Activated T-cell treated with anti-CD3 and anti-CD28 coated beads, Interleukin-2, amount 50 U/mL, for 24 hours (primary cell): ENCODE data around the gene NQO2.
"Not testable (repeated sequence)": the region's sequence is repeated elsewhere in the genome, so short reads cannot be mapped to it uniquely, and the experiment has no call there.

ENCODE experiments used
- DNase-seq: peaks from one replicate; pipeline ENCODE4 v3.0.0-alpha.2; 2020
- H3K27ac Mint-ChIP-seq: 2 replicates; pipeline ENCODE4 v1.8.0; 2020; ENCODE audit warnings: mild to moderate bottlenecking, mixed read lengths
- H3K27me3 Mint-ChIP-seq: 2 replicates; pipeline ENCODE4 v1.8.0; 2020; ENCODE audit warnings: mixed read lengths
- H3K36me3 Mint-ChIP-seq: 2 replicates; pipeline ENCODE4 v1.8.0; 2020; ENCODE audit warnings: low read depth, mixed read lengths
- H3K4me1 Mint-ChIP-seq: 2 replicates; pipeline ENCODE4 v1.8.0; 2020; ENCODE audit warnings: low read depth, mixed read lengths
- H3K4me3 Mint-ChIP-seq: 2 replicates; pipeline ENCODE4 v1.8.0; 2020; ENCODE audit warnings: mild to moderate bottlenecking, moderate library complexity, mixed read lengths
- H3K9me3 Mint-ChIP-seq: 2 replicates; pipeline ENCODE4 v1.8.0; 2020; ENCODE audit warnings: mixed read lengths

NQO2 gene

DNA sequence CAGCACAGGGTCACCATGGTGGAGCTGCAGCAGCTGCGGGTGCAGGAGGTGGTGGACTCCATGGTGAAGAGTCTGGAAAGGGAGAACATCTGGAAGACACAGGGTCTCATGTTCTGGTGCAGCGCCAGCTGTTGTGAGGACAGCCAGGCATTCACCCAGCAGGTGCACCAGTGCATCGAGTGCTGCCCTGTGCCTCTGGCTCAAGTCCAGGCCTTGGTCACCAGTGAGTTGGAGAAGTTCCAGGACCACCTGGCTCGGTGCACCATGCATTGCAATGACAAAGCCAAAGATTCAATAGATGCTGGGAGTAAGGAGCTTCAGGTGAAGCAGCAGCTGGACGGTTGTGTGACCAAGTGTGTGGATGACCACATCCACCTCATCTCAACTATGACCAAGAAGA is 45.7 kb downstream of the NQO2 start:
- H3K9me3 Mint-ChIP-seq: no peaks in the 10 kb centered on the region
- no peak overlapping the region for H3K27ac Mint-ChIP-seq
- no peak for DNase-seq
- H3K4me3 Mint-ChIP-seq: no peak overlapping the region
- H3K36me3 Mint-ChIP-seq: no peaks in the 10 kb centered on the region
- H3K27me3 Mint-ChIP-seq: no peaks in the 10 kb centered on the region
- no peaks in the 10 kb centered on the region for H3K4me1 Mint-ChIP-seq

DNA sequence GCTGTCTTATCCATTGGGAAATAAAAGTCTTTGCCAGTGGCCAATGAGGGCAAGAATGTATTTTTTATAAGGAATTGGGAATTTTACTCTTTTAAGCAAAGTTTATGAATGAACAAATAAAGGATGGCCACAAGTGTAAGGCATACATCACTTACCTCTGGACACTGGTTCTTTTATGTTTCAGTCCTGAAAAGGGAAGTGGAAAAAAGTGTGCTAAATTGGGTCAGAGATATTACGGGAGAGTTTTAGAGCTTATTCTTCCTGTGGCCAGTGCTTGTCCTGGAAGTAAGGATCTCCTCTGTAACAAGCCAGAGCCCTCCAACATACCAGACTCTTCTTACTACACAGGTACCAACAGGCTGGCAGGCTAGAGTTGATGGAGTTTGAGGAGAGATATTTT is 46.1 kb downstream of the NQO2 start:
- no peaks in the 10 kb centered on the region for H3K27me3 Mint-ChIP-seq
- no peaks in the 10 kb centered on the region for H3K9me3 Mint-ChIP-seq
- H3K4me3 Mint-ChIP-seq: no peak overlapping the region
- DNase-seq: no peak
- no peaks in the 10 kb centered on the region for H3K36me3 Mint-ChIP-seq
- no peak overlapping the region for H3K27ac Mint-ChIP-seq
- no peaks in the 10 kb centered on the region for H3K4me1 Mint-ChIP-seq

DNA sequence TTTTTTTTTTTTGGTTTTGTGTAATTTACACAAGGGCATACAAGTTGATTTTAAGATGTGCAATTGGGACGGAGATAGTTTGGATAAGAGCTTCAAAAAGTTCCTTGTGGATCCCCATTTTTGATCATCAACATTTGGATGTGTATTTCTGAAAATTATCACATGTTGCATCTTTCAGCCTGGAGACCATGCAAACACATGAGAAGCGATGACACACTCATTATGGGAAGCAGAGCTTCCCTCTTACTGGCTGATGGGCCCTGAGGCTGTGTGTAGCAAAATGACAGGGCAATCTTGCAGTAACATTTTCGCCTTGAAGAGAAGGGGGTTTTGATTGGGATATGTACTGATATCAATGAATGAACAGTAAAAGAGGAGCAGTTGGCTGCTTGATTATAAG is 46.6 kb downstream of the NQO2 start:
- H3K9me3 Mint-ChIP-seq: no peaks in the 10 kb centered on the region
- H3K27ac Mint-ChIP-seq: no peak overlapping the region
- H3K4me1 Mint-ChIP-seq: no peaks in the 10 kb centered on the region
- no peaks in the 10 kb centered on the region for H3K36me3 Mint-ChIP-seq
- H3K27me3 Mint-ChIP-seq: no peaks in the 10 kb centered on the region
- no peak for DNase-seq
- no peak overlapping the region for H3K4me3 Mint-ChIP-seq

DNA sequence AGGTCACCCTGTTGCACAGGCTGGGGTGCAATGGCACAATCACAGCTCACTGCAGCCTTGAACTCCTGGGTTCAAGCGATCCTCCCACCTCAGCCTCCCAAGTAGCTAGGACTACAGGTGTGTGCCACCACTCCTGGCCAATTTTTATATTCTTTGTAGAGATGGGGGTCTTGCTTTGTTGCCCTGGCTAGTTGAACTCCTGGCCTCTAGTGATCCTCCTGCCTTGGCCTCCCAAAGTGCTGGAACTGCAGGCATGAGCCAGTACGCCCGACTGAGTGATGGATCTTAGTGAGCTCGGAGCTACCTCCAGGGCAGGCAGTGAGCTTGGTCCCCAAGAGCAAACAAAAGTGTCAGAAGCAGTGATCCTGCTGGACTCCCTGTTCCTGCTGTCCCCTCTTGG is 48.3 kb downstream of the NQO2 start:
- not testable (repeated sequence) for H3K4me1 Mint-ChIP-seq, H3K9me3 Mint-ChIP-seq, H3K27me3 Mint-ChIP-seq, DNase-seq, H3K36me3 Mint-ChIP-seq, H3K27ac Mint-ChIP-seq, H3K4me3 Mint-ChIP-seq

DNA sequence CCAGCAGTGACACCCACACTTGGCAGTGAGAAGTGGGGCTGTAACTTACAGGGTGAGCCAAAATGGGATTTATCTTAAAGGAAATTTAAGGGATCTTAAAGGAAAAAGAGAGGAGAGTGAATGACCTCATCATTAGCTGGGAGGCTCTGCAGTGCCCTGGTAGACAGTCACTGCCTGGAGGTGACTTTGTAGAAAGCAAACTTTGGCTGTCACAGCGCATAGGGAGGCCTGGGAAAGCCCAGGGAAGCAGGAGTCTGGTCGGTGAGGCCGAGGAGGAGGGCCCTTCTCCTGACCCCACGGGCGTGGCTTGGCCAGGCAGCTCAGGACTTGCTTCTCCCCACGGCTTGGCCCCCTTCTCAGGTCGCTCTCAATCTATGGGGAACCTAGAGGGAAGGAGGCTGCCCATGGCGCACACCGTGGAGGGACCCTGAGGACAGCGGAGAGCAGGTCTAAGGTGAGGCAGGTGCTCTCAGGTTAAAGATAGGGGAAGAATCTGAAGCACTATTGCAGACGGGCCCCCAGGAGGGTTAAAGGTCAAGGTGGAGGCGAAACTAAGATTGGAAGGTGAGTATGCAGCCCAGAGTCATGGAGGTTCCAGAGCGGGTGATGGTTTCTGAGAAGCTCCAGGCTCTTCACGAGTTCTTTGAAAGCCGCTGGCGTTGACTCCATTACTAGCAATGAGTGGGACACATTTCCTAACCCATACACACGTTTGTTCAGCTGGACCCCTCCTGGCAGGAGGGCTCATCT is 53.0 kb downstream of the NQO2 start:
- H3K27me3 Mint-ChIP-seq: no peaks in the 10 kb centered on the region
- H3K36me3 Mint-ChIP-seq: no peaks in the 10 kb centered on the region
- no peak for DNase-seq
- H3K4me1 Mint-ChIP-seq: peaks cover 20% of the 10 kb centered on the region
- H3K27ac Mint-ChIP-seq: peak overlapping the region; percentile 44
- no peaks in the 10 kb centered on the region for H3K9me3 Mint-ChIP-seq
- H3K4me3 Mint-ChIP-seq: peak overlapping the region; percentile 74

DNA sequence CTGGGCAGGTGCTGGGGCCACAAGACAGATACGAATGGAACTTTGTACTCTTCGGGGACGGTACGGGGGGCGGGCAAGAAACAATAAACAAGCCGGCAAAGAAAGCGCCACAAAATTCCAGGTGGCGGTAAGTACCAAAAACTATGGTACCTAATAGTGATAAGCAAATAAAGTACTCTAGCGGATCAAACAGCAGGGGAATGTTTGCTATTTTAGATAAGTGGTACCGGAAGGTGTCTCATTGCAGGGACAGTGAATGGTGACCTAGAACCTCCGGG is 53.5 kb downstream of the NQO2 start:
- Mint-ChIP-seq H3K27me3 (no peaks in the 10 kb centered on the region), H3K4me1 (peaks cover 20% of the 10 kb centered on the region), H3K4me3 (peak overlapping the region; percentile 74), H3K27ac (peak overlapping the region; percentile 72), H3K36me3 (no peaks in the 10 kb centered on the region), H3K9me3 (no peaks in the 10 kb centered on the region)
- no peak for DNase-seq

DNA sequence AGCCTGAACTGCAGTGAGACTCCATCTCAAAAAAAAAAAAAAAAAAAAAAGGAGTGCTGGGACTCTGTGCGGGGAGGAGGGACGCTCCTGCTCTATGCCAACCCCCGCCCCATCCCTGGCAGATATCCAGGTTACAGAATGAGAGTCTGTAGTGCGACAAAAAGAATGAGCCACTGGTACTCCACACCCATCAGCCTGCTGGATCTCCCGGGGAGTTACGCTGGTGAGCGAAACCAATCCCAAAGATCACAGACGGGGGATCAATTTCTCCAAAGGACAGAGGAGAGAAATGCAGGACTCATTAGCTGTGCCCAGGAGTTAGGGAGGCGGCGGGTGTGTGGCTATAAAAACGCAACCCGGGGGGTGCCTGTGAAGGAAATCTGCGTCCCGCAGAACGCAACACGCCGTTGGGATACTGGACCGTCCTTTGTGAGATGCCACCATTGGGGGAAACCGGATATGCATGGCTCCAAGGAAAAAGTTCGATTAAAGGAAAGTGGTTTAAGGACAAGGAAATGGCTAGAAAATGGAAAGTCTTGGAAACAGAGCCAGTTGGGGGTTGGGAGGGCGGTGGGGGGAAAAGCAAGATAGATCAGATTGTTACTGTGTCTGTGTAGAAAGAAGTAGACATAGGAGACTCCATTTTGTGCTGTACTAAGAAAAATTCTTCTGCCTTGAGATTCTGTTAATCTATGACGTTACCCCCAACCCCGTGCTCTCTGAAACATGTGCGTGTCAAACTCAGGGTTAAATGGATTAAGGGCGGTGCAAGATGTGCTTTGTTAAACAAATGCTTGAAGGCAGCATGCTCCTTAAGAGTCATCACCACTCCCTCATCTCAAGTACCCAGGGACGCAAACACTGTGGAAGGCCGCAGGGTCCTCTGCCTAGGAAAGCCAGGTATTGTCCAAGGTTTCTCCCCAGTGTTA is 54.8 kb downstream of the NQO2 start:
- H3K27me3 Mint-ChIP-seq, H3K36me3 Mint-ChIP-seq, DNase-seq, H3K9me3 Mint-ChIP-seq, H3K27ac Mint-ChIP-seq: not testable (repeated sequence)
- peak overlapping the region; percentile 74 for H3K4me3 Mint-ChIP-seq
- H3K4me1 Mint-ChIP-seq: peaks cover 25% of the 10 kb centered on the region

DNA sequence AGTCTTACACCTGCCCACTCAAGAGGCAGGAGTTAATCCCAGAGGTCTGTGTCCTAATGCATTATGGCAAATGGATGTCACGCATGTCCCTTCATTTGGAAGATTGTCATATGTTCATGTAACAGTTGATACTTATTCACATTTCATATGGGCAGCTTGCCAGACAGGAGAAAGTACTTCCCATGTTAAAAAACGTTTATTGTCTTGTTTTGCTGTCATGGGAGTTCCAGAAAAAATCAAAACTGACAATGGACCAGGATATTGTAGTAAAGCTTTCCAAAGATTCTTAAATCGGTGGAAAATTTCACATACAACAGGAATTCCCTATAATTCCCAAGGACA is 55.4 kb downstream of the NQO2 start:
- DNase-seq, H3K4me3 Mint-ChIP-seq, H3K36me3 Mint-ChIP-seq, H3K27ac Mint-ChIP-seq, H3K27me3 Mint-ChIP-seq, H3K9me3 Mint-ChIP-seq: not testable (repeated sequence)
- H3K4me1 Mint-ChIP-seq: peaks cover 25% of the 10 kb centered on the region

DNA sequence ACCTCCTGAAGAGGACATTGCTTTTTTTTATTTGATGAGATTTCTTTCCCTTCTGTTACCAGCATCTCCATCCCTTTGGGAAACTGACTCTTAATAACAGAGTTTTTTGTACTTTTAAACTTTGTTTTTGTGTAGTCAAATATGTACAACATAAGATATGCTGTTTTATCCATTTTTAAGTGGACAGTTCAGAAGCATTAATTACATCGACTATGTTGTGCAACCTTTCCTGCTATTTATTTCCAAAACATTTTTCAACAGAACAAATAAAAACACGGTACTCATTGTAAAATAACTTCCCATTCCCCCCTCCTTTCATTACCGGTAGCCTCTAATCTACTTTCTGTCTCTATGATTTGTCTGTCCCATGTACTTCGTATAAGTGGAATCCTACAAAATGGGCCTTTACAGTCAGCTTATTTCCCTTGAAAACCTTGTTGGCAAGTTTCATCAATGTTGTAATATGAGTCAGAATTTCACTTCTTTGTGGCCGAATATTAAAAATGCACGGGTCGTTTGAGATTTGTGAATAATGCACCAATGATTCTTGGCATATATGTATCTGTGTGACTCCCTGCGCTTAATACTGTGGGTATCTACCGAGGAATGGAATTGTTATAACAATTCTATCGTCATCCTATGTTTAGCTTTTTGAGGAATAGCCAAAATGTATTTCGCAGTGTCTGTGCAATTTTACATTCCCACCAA is 57.5 kb downstream of the NQO2 start:
- Mint-ChIP-seq H3K27me3 (no peaks in the 10 kb centered on the region), H3K36me3 (no peaks in the 10 kb centered on the region), H3K9me3 (no peaks in the 10 kb centered on the region), H3K4me3 (no peak overlapping the region), H3K4me1 (peaks cover 31% of the 10 kb centered on the region), H3K27ac (no peak overlapping the region)
- no peak for DNase-seq

DNA sequence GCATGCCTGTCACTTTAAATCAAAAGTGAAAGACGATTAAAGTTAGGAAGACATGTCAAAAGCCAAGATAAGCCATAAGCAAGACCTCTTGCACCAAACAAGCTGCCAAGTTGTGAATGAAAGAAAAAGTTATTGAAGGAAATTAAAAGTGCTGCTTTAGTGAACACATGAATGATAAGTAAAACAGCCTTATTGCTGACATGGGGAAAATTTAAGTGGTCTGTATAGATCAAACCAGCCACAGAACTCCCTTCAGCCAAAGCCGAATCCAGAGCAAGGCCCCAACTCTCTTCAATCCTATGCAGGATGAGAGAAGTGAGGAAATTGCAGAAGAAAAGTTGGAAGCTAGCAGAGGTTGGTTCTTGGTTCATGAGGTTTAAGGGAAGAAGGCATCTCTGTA is 59.3 kb downstream of the NQO2 start:
- H3K27ac Mint-ChIP-seq: no peak overlapping the region

DNA sequence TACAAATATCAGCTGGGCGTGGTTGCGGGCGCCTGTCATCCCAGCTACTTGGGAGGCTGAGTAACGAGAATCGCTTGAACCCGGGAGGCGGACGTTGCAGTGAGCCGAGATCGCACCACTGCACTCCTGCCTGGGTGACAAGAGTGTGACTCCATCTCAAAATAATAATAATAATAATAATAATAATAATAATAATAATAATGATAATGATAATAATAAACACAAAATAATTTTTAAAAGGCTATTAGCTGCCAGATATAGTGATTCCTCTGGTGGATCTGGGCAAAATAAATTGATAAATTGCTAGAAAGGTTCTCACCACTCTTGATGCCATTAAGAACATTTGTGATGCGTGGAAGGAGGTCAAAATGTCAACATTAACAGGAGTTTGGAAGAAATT is 60.4 kb downstream of the NQO2 start:
- DNase-seq, H3K27me3 Mint-ChIP-seq, H3K27ac Mint-ChIP-seq, H3K4me3 Mint-ChIP-seq, H3K9me3 Mint-ChIP-seq, H3K36me3 Mint-ChIP-seq: not testable (repeated sequence)
- H3K4me1 Mint-ChIP-seq: peaks cover 21% of the 10 kb centered on the region

More for the DNA sequence above, 59.3 kb downstream of the NQO2 start:
- Mint-ChIP-seq H3K4me3 (no peak overlapping the region), H3K9me3 (no peaks in the 10 kb centered on the region), H3K4me1 (peaks cover 18% of the 10 kb centered on the region), H3K36me3 (no peaks in the 10 kb centered on the region), H3K27me3 (no peaks in the 10 kb centered on the region)
- no peak for DNase-seq

DNA sequence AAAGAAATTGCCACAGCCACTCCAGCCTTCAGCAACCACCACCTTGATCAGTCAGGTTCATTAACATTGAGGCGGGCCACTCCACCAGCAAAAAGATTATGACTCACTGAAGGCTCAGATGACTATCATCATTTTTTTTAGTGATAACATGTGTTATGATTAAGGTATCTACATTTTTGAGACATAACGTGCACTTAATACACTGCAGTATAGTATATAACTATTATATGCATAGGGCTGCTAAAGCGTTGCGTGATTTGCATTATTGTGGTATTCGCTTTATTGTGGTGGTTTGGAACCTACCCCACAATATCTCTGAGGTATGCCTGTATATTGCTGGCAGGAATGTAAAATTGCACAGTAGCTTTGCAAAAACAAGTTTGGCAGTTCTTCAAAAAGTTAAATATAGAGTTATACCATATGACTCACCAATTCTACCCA is 61.8 kb downstream of the NQO2 start:
- Mint-ChIP-seq H3K36me3 (peaks cover 4% of the 10 kb centered on the region), H3K4me1 (peaks cover 25% of the 10 kb centered on the region), H3K9me3 (no peaks in the 10 kb centered on the region), H3K27me3 (no peaks in the 10 kb centered on the region), H3K4me3 (no peak overlapping the region), H3K27ac (no peak overlapping the region)
- DNase-seq: no peak

DNA sequence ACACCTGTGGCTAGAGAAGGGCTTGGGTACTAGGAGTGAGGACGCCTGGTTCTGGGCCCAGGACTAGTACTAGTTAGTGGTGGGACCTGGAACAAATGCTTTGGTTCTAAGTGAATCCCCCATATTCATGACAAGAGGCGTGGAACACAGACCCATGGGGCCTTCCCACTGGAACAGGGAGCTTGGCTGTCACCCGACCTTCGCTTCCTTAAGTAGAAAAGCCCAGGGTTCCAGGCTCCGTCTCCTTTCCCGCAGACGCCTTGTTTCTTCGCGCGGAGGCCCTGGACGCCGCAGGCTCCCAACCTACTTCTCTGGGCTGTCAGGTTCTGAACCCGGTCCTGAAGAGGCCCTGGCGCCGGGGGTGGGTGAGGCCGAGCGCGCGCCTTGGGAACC is 63.6 kb downstream of the NQO2 start:
- not testable (repeated sequence) for H3K27me3 Mint-ChIP-seq, H3K9me3 Mint-ChIP-seq, DNase-seq, H3K27ac Mint-ChIP-seq, H3K36me3 Mint-ChIP-seq
- Mint-ChIP-seq H3K4me1 (peaks cover 39% of the 10 kb centered on the region), H3K4me3 (peak overlapping the region; percentile 82)

DNA sequence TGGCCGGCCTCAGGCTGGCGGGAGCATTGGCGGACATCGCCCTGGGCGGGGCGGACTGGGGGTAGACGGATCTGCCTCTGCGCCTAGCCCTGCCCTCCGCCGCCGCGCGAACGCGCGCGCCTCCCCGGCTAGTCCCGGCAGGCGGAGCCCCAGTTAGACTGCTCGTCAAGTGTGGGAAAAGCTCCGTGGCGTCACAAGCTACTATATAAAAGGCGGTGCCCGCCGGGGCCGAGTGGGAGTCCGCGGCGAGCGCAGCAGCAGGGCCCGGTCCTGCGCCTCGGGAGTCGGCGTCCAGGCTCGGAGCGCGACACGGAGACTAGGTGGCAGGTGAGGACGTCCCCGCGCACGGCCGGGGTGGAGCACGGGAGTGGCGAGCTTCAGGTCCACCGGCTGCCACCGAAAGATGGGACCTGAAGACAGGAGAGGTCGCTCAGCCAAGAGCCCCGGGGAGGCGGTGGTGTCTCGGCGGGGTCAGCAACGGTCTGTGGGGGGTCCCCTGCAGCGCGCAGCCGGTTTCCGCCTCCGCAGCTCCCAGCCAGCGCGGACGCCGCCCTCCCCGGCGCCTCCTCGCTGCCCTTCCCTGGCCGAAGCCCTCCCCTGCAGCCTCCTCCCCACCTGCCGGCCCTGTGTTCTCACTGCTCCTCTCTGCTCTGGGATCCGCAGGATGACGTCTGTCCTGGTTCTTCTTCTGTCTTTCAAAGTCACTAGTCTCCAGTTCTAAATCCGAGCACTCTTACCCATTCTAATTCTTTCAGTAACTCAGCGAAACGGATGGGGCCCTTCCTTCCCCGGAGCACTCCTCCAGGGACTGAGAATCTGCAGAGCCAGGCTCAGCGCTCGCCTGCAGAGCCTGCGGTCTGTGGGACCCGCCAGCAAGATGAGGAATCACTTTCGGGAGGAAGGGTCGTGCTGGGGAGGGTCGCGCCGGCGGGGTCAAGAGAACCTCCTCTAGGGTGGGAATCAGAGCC is 64.3 kb downstream of the NQO2 start:
- DNase-seq: peak; percentile 91
- H3K4me1 Mint-ChIP-seq: peaks cover 35% of the 10 kb centered on the region
- peaks cover 9% of the 10 kb centered on the region for H3K36me3 Mint-ChIP-seq
- H3K27me3 Mint-ChIP-seq: no peaks in the 10 kb centered on the region
- H3K27ac Mint-ChIP-seq: peak overlapping the region; percentile 82
- H3K9me3 Mint-ChIP-seq: no peaks in the 10 kb centered on the region
- peak overlapping the region; percentile 82 for H3K4me3 Mint-ChIP-seq
